Measurements from ENCODE around the gene FAM25A.
"Not testable (repeated sequence)": the region's sequence is repeated elsewhere in the genome, so short reads cannot be mapped to it uniquely, and the experiment has no call there.

Gene FAM25A

DNA sequence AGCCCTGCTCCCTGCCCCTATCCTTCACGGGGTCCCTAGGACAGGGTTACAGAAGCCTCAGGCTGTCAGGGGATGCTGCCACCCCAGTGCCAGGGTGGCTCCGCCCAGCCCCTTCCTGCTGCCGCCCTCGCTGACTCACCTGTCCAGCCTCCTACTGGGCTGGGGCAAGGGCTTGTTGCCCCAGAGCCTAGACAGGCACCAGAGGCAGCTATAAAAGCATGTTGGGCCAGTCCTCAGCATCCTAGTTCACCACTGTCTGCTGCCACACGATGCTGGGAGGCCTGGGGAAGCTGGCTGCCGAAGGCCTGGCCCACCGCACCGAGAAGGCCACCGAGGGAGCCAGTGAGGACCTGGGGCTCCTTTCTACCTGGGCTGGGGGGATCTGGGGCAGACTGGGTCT is at the start of gene FAM25A:
Gene FAM25A, plus strand, starts transcription at position 239 of the 400 bp plus-strand sequence. Its CDS starts 31 bp downstream, at position 270.
- DNase-seq (ENCODE audit: low spot score); CTCF ChIA-PET; H3K27ac ChIP-seq; POLR2A ChIA-PET (ENCODE audit: low non-redundant PET): not testable (repeated sequence)

DNA sequence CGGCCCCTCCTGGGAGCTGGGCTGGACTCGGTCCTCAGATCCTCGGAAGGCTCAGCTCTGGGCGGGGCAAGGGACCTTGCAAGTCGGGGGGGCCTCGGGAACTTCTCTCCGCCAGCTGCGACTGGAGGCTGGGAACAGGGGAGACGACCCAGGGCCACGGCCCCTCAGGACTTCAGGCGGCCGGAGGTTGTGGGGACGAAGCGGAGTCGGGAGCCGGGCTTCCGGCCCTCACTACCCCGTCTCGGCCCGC is 49.2 kb upstream of the FAM25A start:
- ChIA-PET POLR2A (ENCODE audit: low non-redundant PET) (interaction anchor here (0.6 to 1.1 kb wide), 6 partner anchors 13 to 232 kb away, joined by 3 to 11 read pairs (median 4); partner anchors contain the start of genes SHLD2 and SNCG), CTCF (interaction anchor here (0.7 to 3.2 kb wide), 3 partner anchors 11 to 67 kb away, joined by 3 to 21 read pairs (median 4); no protein-coding TSS in a partner anchor)
- H3K27ac ChIP-seq: peak overlapping the region; percentile 100
- TF ChIP-seq, protein P1, sequence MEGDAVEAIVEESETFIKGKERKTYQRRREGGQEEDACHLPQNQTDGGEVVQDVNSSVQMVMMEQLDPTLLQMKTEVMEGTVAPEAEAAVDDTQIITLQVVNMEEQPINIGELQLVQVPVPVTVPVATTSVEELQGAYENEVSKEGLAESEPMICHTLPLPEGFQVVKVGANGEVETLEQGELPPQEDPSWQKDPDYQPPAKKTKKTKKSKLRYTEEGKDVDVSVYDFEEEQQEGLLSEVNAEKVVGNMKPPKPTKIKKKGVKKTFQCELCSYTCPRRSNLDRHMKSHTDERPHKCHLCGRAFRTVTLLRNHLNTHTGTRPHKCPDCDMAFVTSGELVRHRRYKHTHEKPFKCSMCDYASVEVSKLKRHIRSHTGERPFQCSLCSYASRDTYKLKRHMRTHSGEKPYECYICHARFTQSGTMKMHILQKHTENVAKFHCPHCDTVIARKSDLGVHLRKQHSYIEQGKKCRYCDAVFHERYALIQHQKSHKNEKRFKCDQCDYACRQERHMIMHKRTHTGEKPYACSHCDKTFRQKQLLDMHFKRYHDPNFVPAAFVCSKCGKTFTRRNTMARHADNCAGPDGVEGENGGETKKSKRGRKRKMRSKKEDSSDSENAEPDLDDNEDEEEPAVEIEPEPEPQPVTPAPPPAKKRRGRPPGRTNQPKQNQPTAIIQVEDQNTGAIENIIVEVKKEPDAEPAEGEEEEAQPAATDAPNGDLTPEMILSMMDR (conservative IDR thresholded peaks at IDR 0.05; ENCODE audit: low read depth): no peak
- DNase-seq (ENCODE audit: low spot score): no peak

DNA sequence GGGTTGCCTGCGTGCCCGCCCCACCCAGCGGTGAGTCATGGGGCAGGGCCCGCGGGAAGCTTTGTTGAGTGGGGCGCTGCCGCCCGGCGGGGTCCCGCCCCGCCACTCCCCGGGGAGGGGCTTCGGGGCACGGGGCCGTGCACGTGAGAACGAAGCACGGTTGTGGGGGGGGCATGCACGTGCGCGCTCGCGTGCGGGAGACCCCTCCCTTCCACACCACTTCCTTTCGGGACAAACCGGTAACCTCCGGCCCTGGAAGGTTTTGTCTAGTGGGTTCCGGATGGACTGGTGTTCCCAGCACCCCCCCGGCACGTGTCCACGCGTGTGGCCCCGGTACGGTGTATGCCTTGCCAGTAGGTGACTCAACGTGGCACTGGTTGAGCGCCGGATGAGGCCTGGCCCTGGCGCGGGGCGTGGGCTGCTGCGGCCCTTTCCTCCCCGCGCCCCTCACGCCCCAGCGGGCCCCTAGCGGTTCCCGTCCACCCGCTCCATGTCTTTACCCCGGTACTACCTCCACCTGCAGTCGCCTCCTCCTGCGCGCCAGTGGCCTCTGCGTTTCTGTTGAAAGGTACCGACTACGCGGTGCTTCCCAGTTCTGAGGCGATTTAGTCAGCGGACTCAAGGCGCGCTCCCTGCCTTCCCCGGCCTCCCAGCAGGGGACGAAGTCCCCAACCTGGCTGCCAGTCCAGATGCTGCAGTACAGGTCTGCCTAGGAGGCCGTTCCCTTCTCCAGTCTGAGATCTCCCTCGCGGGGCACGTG is 48.7 kb upstream of the FAM25A start:
- peak; percentile 94 for DNase-seq (ENCODE audit: low spot score)
- peak overlapping the region; percentile 100 for H3K27ac ChIP-seq
- POLR2A ChIA-PET (ENCODE audit: low non-redundant PET): interaction anchor here (0.6 to 1.1 kb wide), 5 partner anchors 13 to 231 kb away, joined by 3 to 11 read pairs (median 4); partner anchors contain the start of genes SHLD2 and SNCG
- TF ChIP-seq, protein P1 (conservative IDR thresholded peaks at IDR 0.05; ENCODE audit: low read depth): no peak
- CTCF ChIA-PET: interaction anchor here (0.7 to 3.2 kb wide), 3 partner anchors 11 to 67 kb away, joined by 3 to 21 read pairs (median 4); no protein-coding TSS in a partner anchor

DNA sequence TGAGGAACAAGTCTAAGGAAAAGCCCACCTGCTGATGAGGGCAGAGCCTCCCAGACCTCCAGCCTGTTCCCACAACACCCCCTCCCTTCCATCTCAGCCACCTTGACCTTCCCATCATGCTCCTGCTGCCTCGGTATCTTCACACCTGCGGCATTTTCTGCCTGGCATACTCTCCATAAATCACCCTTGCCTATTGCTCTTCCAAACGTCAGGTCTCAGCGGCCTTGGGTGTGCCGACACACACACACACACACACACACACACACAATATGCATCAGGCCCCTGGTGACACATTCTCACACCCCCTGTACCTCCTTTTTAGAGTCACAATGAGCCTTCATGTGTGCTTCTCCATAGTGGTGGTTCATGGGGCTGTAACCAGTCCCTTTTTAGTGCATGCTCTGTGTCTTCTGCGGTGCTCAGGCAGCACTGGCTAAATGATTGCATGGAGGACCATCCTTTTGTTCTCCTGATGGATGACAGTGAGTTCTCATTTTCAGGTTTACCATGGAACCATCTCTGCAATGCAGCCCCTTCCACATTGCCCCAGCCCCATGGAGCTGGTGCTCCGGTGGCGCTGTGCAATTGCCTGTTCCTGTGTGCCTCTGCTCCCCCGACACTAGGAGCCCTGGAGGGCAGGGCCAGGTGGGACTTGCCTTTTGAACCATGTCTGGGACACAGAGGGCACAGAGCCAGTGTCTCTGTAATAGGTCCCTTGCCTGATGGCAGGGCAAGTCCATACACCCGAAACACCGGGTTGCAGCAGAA is 47.3 kb upstream of the FAM25A start:
- DNase-seq (ENCODE audit: low spot score): no peak
- CTCF ChIA-PET: no interaction called here

DNA sequence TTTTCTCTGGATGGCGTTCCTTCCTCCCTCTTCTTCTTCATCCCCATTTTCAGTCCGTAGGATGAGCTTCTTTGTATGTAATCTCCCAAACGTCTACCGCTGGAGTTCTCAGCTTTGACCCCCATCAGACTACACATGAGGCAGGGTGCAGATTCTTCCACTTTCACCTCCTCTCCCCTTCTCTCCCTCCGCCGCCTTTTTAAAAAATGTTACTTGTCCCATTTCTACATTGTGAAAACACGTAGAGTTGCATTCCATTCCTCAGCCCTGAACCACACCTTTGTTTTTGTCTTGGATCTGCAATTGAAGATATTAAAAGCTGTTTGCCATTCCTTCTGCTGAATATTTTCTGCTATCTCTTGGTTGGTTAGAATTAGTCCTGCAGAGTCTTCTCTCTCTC is 45.6 kb upstream of the FAM25A start:
- TF ChIP-seq, protein P1 (conservative IDR thresholded peaks at IDR 0.05; ENCODE audit: low read depth): no peak
- ChIA-PET CTCF (interaction anchor here (0.6 to 0.7 kb wide), 2 partner anchors 246 to 559 kb away, joined by 3 read pairs; no protein-coding TSS in a partner anchor), POLR2A (ENCODE audit: low non-redundant PET) (interaction anchor here (0.7 kb wide), 1 partner anchor 62 kb away, joined by 3 read pairs; no protein-coding TSS in a partner anchor)
- H3K27ac ChIP-seq: no peak overlapping the region
- peak; percentile 36 for DNase-seq (ENCODE audit: low spot score)

More for the DNA sequence above, 47.3 kb upstream of the FAM25A start:
- POLR2A ChIA-PET (ENCODE audit: low non-redundant PET): no interaction called here
- TF ChIP-seq, protein P1 (conservative IDR thresholded peaks at IDR 0.05; ENCODE audit: low read depth): no peak
- H3K27ac ChIP-seq: peak overlapping the region; percentile 100

DNA sequence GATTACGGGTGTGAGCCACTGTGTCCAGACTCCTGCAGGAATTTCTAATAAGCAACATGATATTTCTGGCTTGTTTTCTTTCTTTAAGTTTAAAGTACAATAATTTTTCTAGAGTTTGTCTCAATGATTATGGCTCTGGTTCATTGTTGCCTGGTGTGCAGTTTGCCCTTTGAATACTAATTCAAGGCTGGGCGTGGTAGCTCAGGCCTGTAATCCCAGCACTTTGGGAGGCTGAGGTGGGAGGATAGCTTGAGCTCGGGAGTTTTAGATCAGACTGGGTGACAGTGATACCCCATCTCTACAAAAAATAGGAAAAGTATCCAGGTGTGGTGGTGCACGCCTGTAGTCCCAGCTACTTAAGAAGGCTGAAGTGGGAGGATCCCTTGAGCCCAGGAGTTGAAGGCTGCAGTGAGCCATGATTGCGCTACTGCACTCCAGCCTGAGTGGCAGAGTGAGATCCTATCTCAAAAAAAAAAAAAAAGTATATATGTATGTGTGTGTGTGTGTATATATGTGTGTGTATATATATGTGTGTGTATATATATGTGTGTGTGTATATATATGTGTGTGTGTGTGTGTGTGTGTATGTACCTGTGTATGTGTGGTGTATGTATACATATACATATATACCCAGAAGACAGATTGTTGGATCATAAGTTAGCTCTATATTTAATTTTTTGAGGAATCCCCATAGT is 43.6 kb upstream of the FAM25A start:
- ChIA-PET POLR2A (ENCODE audit: low non-redundant PET) (no interaction called here), CTCF (interaction anchor here (0.6 kb wide), 2 partner anchors 73 to 353 kb away, joined by 6 to 7 read pairs; no protein-coding TSS in a partner anchor)
- no peak overlapping the region for H3K27ac ChIP-seq
- DNase-seq (ENCODE audit: low spot score): no peak
- TF ChIP-seq, protein P1 (conservative IDR thresholded peaks at IDR 0.05; ENCODE audit: low read depth): no peak

DNA sequence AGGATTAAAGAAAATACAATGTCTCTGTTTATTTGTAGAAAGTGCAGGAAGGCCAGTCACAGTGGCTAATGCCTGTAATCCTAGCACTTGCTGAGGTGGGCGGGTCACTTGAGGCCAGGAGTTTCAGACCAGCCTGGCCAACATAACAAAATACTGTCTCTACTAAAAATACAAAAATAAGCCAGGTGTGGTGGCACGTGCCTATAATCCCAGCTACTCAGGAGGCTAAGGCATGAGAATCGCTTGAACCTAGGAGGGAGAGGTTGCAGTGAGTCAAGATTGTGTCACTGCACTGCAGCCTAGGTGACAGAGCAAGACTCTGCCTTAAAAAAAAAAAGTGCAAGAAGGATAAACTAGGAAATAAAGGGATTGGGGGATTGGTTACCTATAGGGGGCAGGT is 41.6 kb upstream of the FAM25A start:
- POLR2A ChIA-PET (ENCODE audit: low non-redundant PET): interaction anchor here (0.7 kb wide), 1 partner anchor 270 kb away, joined by 4 read pairs; no protein-coding TSS in a partner anchor
- H3K27ac ChIP-seq; DNase-seq (ENCODE audit: low spot score); CTCF ChIA-PET: not testable (repeated sequence)

Measured in RWPE1 (cell line).